Endothelial cell of umbilical vein (primary cell): ENCODE measurements around the gene RBM4. TPM values are rescaled to one million over a fixed set of nuclear protein-coding genes. Genes with fewer than 3 reads are reported as not detected.

ENCODE experiments used
- BruUV-seq: library from RNA; stranded (reverse); fragments of 400-500 nt; replicated peaks from 2 replicates; lab custom pipeline; 2021; lab: Mats Ljungman, UMichigan
- CTCF ChIA-PET: fragments of 300-600, 350-600 bp; sonication (Branson Sonifier 250); formaldehyde crosslinking; loops from one replicate; lab custom pipeline; 2021; ENCODE audit warnings: antibody characterized with exemption, inconsistent platforms; lab: Charles Lee
- POLR2A ChIA-PET: fragments of 300-600, 350-600 bp; sonication (Branson Sonifier 250); formaldehyde crosslinking; loops from one replicate; lab custom pipeline; 2021; ENCODE audit warnings: antibody characterized with exemption, inconsistent platforms; lab: Charles Lee
- DNase-seq: peaks from one replicate; pipeline ENCODE4 v3.0.0-alpha.2; 2011; ENCODE audit warnings: low read depth, low spot score
- FAIRE-seq: peaks from 2 replicates; lab custom pipeline; 2011; peaks lifted over from hg19 to GRCh38; lab: Jason Lieb, UNC
- H2AFZ ChIP-seq: 2 replicates; pipeline ENCODE4 v1.6.0; 2012; ENCODE audit warnings: low read depth, low read length, control low read depth, inconsistent platforms
- H3K27ac ChIP-seq: 2 replicates; pipeline ENCODE4 v1.5.1; 2011; ENCODE audit warnings: low read depth, mild to moderate bottlenecking, control low read depth, low read length, moderate library complexity; ENCODE audit not compliant: insufficient read depth
- H3K27me3 ChIP-seq, 2 experiments: 2 replicates each; pipeline versions ENCODE4 v1.6.0 to v1.6.1; 2011; ENCODE audit warnings: low read length in 2 of 2, mixed read lengths in 1 of 2; ENCODE audit not compliant: control insufficient read depth in 2 of 2, insufficient read depth in 2 of 2
- H3K36me3 ChIP-seq, 2 experiments: 2 replicates in 1 of 2; 3 replicates in 1 of 2; pipeline ENCODE4 v1.5.1; 2011; ENCODE audit warnings: low read length in 2 of 2, mild to moderate bottlenecking in 1 of 2, moderate library complexity in 1 of 2; ENCODE audit not compliant: control insufficient read depth in 2 of 2, insufficient read depth in 2 of 2; ENCODE audit errors: extremely low read depth in 1 of 2
- H3K4me1 ChIP-seq: 3 replicates; pipeline ENCODE4 v1.5.1; 2011; ENCODE audit warnings: mild to moderate bottlenecking, low read length; ENCODE audit not compliant: control insufficient read depth, insufficient read depth; ENCODE audit errors: extremely low read depth
- H3K4me2 ChIP-seq: 2 replicates; pipeline ENCODE4 v1.6.1; 2011; ENCODE audit warnings: low read length, control low read depth, mixed read lengths; ENCODE audit not compliant: insufficient read depth
- H3K4me3 ChIP-seq, 3 experiments: fragments of 200-600 bp in 1 of 3; sonication (generic), shearing (Covaris generic) in 1 of 3; replicated peaks in 1 of 3; 2 replicates each; pipeline ENCODE4 v1.5.1; 2011 to 2016; ENCODE audit warnings: control low read depth in 3 of 3, low read length in 3 of 3, mild to moderate bottlenecking in 2 of 3, inconsistent platforms in 1 of 3, low read depth in 1 of 3, moderate library complexity in 1 of 3; ENCODE audit not compliant: insufficient read depth in 1 of 3
- H3K79me2 ChIP-seq: 2 replicates; pipeline ENCODE4 v1.6.0; 2012; ENCODE audit warnings: low read length, inconsistent platforms; ENCODE audit not compliant: control insufficient read depth, insufficient read depth
- H3K9ac ChIP-seq: replicated peaks from 2 replicates; pipeline ENCODE3; 2011; ENCODE audit warnings: low read length, control low read depth; ENCODE audit not compliant: insufficient read depth; ENCODE audit errors: extremely low read depth
- H3K9me1 ChIP-seq: replicated peaks from 3 replicates; pipeline ENCODE4 v1.6.0; 2011; ENCODE audit warnings: mild to moderate bottlenecking, low read length; ENCODE audit not compliant: control insufficient read depth, insufficient read depth; ENCODE audit errors: extremely low read depth
- H3K9me3 ChIP-seq: replicated peaks from 2 replicates; pipeline ENCODE4 v1.5.1; 2012; ENCODE audit warnings: low read length, inconsistent platforms; ENCODE audit not compliant: control insufficient read depth, insufficient read depth
- H4K20me1 ChIP-seq: replicated peaks from 2 replicates; pipeline ENCODE3; 2011; ENCODE audit warnings: mild to moderate bottlenecking, low read length; ENCODE audit not compliant: control insufficient read depth, insufficient read depth; ENCODE audit errors: extremely low read depth
- EZH2 ChIP-seq: IDR thresholded peaks from 2 replicates; pipeline ENCODE4 v1.6.1; 2012; ENCODE audit warnings: borderline replicate concordance, low read depth, mild to moderate bottlenecking, moderate library complexity, low read length, inconsistent platforms; ENCODE audit not compliant: severe bottlenecking
- FOS ChIP-seq: IDR thresholded peaks from 2 replicates; pipeline ENCODE4 v1.6.1; 2011; ENCODE audit warnings: mild to moderate bottlenecking, low read length, moderate library complexity, borderline replicate concordance; ENCODE audit not compliant: insufficient read depth
- GATA2 ChIP-seq: IDR thresholded peaks from 2 replicates; pipeline ENCODE4 v1.7.0; 2011; ENCODE audit warnings: low read depth, mild to moderate bottlenecking, moderate library complexity, mixed read lengths, low read length; ENCODE audit not compliant: insufficient read length, insufficient read depth
- JUN ChIP-seq: IDR thresholded peaks from 2 replicates; pipeline ENCODE4 v1.6.1; 2011; ENCODE audit warnings: borderline replicate concordance, low read depth; ENCODE audit not compliant: insufficient read length, insufficient read depth
- POLR2A ChIP-seq: IDR thresholded peaks from 2 replicates; pipeline ENCODE4 v1.6.1; 2012; ENCODE audit warnings: low read depth, mild to moderate bottlenecking, control low read depth, low read length
- POLR2AphosphoS5 ChIP-seq: IDR thresholded peaks from 2 replicates; pipeline ENCODE4 v1.6.1; 2012; ENCODE audit warnings: low read depth, mild to moderate bottlenecking, control low read depth, low read length, moderate library complexity; ENCODE audit not compliant: insufficient read depth
- dilution Hi-C: fragments of 300-500 bp; cut with MboI; formaldehyde crosslinking; loops from one replicate; pipeline ENCODE4 v1.15.0; 2019; ENCODE audit warnings: low sequenced_read_pairs; ENCODE audit not compliant: extremely low pct_ligation_motif_present
- intact Hi-C: fragments of 100-400 bp; cut with micrococcal nuclease; formaldehyde crosslinking; loops from one replicate; pipeline ENCODE4 v1.10.0; 2022
- polyA plus RNA-seq, 4 experiments: library from polyadenylated mRNA; depleted of rRNA in 3 of 4; stranded (reverse) in 3 of 4; unstranded in 1 of 4; fragments of >200 nt; gene quantifications; 2 replicates each; pipeline versions ENCODE4 v1.2.1 to v1.2.3, GENCODE V29; 2011 to 2012; ENCODE audit warnings: missing spikeins in 1 of 4
- total RNA-seq: library from RNA; stranded (reverse); gene quantifications from 2 replicates; pipeline ENCODE4 v1.2.3, GENCODE V29; 2021
- TF ChIP-seq, protein P1 (sequence below): IDR thresholded peaks from 2 replicates; pipeline ENCODE4 v1.6.1; 2011; ENCODE audit not compliant: insufficient read depth, insufficient read length
- TF ChIP-seq, protein P2 (sequence below), 2 donors: IDR thresholded peaks; 1 replicate in 1 of 2; 2 replicates in 1 of 2; pipeline ENCODE4 v1.5.1; 2011; ENCODE audit warnings: low read length in 2 of 2, mild to moderate bottlenecking in 2 of 2, moderate library complexity in 2 of 2, control low read depth in 1 of 2, inconsistent platforms in 1 of 2, low read depth in 1 of 2; ENCODE audit not compliant: insufficient read depth in 1 of 2; ENCODE audit errors: extremely low read depth in 1 of 2

The RBM4 gene
- total and polyA plus RNA-seq, 2 donors (not counting 3 experiments of a cell fraction or from before 2014, with no cell fraction given): 153 to 361 TPM

DNA sequence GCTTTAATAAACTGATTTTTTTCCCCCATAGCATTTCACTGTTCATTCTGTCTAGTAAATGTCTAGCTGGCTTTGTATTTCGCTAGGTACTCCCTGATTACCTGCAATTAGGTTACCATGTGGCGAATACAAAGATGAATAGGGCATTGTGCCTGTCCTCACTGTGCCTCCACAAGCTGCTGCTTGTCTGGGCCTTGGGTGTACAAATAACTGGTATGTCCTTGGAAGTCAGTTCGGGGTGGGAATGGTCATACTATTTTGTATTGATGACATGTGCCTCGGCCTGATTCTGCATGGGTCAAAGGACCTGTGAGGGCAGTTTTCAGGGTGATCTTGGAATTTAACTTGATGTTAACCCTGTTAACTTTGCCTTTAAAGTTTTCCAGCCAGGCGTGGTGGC, 11.4 kb downstream of the RBM4 start:
- CTCF ChIA-PET: interaction anchor here (1.4 kb wide), 1 partner anchor 12 kb away, joined by 6 read pairs; the partner anchor contains the start of gene RBM4
- H3K4me3 ChIP-seq: no peak overlapping the region
- H3K4me2 ChIP-seq: no peak overlapping the region
- H3K79me2 ChIP-seq: peaks cover 64% of the 10 kb centered on the region
- H3K9ac ChIP-seq: no peak overlapping the region
- intact Hi-C loops: loop anchor here (2.0 kb wide), 1 partner anchor 57 kb away; the partner anchor contains the start of genes CCDC87 and CCS
- no peaks in the 10 kb centered on the region for H3K4me1 ChIP-seq
- TF ChIP-seq, protein P1, sequence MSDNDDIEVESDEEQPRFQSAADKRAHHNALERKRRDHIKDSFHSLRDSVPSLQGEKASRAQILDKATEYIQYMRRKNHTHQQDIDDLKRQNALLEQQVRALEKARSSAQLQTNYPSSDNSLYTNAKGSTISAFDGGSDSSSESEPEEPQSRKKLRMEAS: no peak
- TF ChIP-seq, protein P2, sequence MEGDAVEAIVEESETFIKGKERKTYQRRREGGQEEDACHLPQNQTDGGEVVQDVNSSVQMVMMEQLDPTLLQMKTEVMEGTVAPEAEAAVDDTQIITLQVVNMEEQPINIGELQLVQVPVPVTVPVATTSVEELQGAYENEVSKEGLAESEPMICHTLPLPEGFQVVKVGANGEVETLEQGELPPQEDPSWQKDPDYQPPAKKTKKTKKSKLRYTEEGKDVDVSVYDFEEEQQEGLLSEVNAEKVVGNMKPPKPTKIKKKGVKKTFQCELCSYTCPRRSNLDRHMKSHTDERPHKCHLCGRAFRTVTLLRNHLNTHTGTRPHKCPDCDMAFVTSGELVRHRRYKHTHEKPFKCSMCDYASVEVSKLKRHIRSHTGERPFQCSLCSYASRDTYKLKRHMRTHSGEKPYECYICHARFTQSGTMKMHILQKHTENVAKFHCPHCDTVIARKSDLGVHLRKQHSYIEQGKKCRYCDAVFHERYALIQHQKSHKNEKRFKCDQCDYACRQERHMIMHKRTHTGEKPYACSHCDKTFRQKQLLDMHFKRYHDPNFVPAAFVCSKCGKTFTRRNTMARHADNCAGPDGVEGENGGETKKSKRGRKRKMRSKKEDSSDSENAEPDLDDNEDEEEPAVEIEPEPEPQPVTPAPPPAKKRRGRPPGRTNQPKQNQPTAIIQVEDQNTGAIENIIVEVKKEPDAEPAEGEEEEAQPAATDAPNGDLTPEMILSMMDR (IDR thresholded peaks at IDR 0.05; ENCODE audit: extremely low read depth in 1 of 2, insufficient read depth in 1 of 2, low read depth in 1 of 2, low read length in 2 of 2): no peak
- no peak for TF ChIP-seq FOS
- TF ChIP-seq GATA2: no peak
- TF ChIP-seq JUN: no peak
- no peak for TF ChIP-seq EZH2
- no peak for TF ChIP-seq POLR2AphosphoS5
- TF ChIP-seq POLR2A: no peak
- DNase-seq: no peak
- no peak for FAIRE-seq
- H4K20me1 ChIP-seq: peaks cover 18% of the 10 kb centered on the region
- H3K36me3 ChIP-seq: peaks cover 19 to 20% of the 10 kb centered on the region in 2 experiments
- no peaks in the 10 kb centered on the region for H3K9me3 ChIP-seq
- no peak overlapping the region for H3K27ac ChIP-seq
- no peaks in the 10 kb centered on the region for H3K27me3 ChIP-seq
- H3K9me1 ChIP-seq: no peaks in the 10 kb centered on the region
- POLR2A ChIA-PET: interaction anchor here (1.3 to 2.0 kb wide), 2 partner anchors 11 to 28 kb away, joined by 5 to 10 read pairs; partner anchors contain the start of genes RBM4 and RBM4B
- BruUV-seq: no TSS peak
- no peak overlapping the region for H2AFZ ChIP-seq
- dilution Hi-C loops: no loop called here
